Measurements from ENCODE around the gene MTHFD2.

Gene MTHFD2

DNA sequence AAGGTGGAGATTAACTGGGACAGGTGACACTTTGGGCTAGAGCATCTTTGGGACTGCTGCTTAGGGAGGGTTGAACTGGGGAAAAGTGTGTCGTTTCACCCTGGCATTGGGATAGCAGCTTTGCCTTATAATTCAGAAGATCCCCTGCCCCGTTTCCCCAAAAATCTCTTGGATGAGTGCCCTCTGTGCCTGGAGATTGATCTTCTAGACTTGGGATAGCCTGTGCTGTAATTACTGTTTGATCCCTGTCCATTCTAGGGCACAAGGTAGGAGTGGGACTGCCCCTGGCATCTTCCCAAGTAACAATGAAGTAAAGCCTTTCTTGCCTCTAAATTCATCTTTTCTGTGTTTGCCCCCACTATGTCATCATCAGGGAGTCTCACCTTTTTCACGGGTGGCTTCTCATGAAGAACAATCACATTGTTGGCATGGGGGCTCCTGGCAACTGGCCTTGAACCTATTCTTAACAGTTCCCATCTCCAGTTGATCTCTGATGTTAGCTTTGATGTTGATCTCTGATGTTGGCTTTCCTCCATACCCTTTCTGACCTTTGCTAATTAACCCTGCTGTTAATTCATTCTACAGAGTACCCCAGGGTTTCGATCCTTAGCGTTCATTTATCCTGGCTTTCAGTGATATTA, 21.6 kb downstream of the MTHFD2 start:
- Histone ChIP-seq H3K9ac (ENCODE audit: insufficient read length) (no peak overlapping the region), H3K27ac (no peak overlapping the region), H3K9me3 (ENCODE audit: low read depth, low read length) (no peaks in the 10 kb centered on the region), H3K4me3 (no peak overlapping the region), H3K36me3 (ENCODE audit: insufficient read depth, low read length) (peaks cover 46% of the 10 kb centered on the region)
- no peak for TF ChIP-seq FOXP2 (optimal IDR thresholded peaks at IDR 0.05; ENCODE audit: control extremely low read depth, extremely low read length, insufficient read depth)
- TF ChIP-seq POLR2AphosphoS5 (IDR thresholded peaks at IDR 0.05; ENCODE audit: borderline replicate concordance, low read depth, low read length): no peak
- TF ChIP-seq EZH2 (IDR thresholded peaks at IDR 0.05): no peak
- DNase-seq (ENCODE audit: low read depth, low spot score): no peak

DNA sequence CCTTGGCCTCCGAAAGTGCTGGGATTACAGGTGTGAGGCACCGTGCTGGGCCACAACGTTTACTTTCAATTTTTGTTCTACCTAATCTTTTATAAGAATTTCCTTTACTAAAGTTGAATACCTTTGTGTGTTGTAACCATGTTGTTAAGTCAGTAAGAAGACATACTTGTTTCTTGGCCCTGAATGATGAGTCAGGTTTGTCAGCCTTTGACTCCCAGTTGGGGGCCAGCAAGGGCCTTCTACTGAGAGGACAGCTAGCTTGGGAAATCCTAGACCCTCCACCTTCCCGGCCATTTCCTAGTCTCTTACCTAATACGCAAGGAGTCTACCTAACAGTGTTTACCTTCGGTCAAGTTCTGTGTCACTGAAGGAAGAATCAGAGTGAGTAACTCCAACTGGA, 22.7 kb downstream of the MTHFD2 start:
- TF ChIP-seq EZH2 (IDR thresholded peaks at IDR 0.05) (no peak), POLR2AphosphoS5 (IDR thresholded peaks at IDR 0.05; ENCODE audit: borderline replicate concordance, low read depth, low read length) (no peak), FOXP2 (optimal IDR thresholded peaks at IDR 0.05; ENCODE audit: control extremely low read depth, extremely low read length, insufficient read depth) (no peak)

DNA sequence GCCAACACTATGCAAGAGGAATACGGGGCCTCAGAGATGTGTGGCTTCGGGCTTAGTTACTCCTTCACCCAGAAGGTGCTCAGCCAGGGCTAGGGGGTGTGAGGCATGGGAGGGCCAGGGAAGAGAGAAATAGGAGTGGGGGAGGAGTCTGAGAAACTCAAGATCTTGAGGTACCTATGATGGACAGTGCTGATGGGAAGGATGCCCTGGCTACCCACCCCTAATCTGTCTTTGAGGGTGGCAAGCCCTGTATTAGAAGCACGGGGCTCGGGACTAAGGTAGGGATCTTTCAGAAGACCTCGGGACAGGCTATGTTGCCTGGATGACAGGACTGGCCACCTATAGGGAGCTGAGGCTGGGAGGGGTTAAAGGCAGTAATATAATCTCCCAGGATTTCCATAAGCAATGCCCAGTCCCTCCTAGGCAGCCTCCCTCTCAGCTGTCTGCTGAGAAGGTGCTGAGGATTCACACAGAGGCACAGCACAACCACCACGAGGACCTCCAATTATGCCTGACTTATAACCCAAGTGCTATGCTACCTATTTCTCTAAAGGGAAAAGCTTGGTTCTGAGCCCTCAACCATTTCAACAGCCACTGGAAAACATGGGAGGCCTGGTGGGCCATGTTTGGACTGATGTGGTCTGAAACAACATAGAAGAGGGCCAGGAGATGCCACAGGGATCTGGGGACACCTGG, 23.3 kb downstream of the MTHFD2 start:
- no peak for DNase-seq (ENCODE audit: low read depth, low spot score)

More for the DNA sequence above, 22.7 kb downstream of the MTHFD2 start:
- peaks cover 36% of the 10 kb centered on the region for H3K36me3 ChIP-seq (ENCODE audit: insufficient read depth, low read length)
- DNase-seq (ENCODE audit: low read depth, low spot score): no peak
- no peak overlapping the region for H3K9ac ChIP-seq (ENCODE audit: insufficient read length)
- H3K27ac ChIP-seq: no peak overlapping the region
- H3K4me3 ChIP-seq: no peak overlapping the region
- no peaks in the 10 kb centered on the region for H3K9me3 ChIP-seq (ENCODE audit: low read depth, low read length)

DNA sequence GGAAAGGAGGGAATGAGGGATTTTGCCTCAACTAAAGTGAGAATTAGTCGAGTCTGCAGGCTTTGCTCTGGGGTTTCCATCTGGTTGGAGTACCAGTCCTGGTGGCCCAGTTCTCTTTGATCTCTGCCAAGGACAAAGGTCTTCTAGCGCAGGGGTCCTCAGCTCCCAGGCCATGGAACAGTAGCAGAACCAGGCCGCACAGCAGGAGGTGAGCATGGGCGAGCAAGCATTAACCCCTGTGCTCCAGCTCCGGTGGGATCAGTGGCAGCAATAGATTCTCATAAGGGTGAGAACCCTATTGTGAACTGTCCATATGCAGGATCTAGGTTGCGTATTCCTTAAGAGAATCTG, 23.9 kb downstream of the MTHFD2 start:
- no peak for DNase-seq (ENCODE audit: low read depth, low spot score)
- H3K27ac ChIP-seq: no peak overlapping the region
- no peaks in the 10 kb centered on the region for H3K9me3 ChIP-seq (ENCODE audit: low read depth, low read length)
- peak; percentile 9 for TF ChIP-seq POLR2AphosphoS5 (IDR thresholded peaks at IDR 0.05; ENCODE audit: borderline replicate concordance, low read depth, low read length)
- TF ChIP-seq EZH2 (IDR thresholded peaks at IDR 0.05): no peak
- no peak for TF ChIP-seq FOXP2 (optimal IDR thresholded peaks at IDR 0.05; ENCODE audit: control extremely low read depth, extremely low read length, insufficient read depth)
- no peak overlapping the region for H3K4me3 ChIP-seq
- H3K9ac ChIP-seq (ENCODE audit: insufficient read length): no peak overlapping the region
- H3K36me3 ChIP-seq (ENCODE audit: insufficient read depth, low read length): peaks cover 24% of the 10 kb centered on the region

More for the DNA sequence above, 23.3 kb downstream of the MTHFD2 start:
- no peaks in the 10 kb centered on the region for H3K9me3 ChIP-seq (ENCODE audit: low read depth, low read length)
- TF ChIP-seq POLR2AphosphoS5 (IDR thresholded peaks at IDR 0.05; ENCODE audit: borderline replicate concordance, low read depth, low read length) (peak; percentile 17; the same call in 1 of the 2 replicates), FOXP2 (optimal IDR thresholded peaks at IDR 0.05; ENCODE audit: control extremely low read depth, extremely low read length, insufficient read depth) (no peak), EZH2 (IDR thresholded peaks at IDR 0.05) (no peak)
- H3K27ac ChIP-seq: no peak overlapping the region
- H3K36me3 ChIP-seq (ENCODE audit: insufficient read depth, low read length): peaks cover 29% of the 10 kb centered on the region
- no peak overlapping the region for H3K9ac ChIP-seq (ENCODE audit: insufficient read length)
- no peak overlapping the region for H3K4me3 ChIP-seq

DNA sequence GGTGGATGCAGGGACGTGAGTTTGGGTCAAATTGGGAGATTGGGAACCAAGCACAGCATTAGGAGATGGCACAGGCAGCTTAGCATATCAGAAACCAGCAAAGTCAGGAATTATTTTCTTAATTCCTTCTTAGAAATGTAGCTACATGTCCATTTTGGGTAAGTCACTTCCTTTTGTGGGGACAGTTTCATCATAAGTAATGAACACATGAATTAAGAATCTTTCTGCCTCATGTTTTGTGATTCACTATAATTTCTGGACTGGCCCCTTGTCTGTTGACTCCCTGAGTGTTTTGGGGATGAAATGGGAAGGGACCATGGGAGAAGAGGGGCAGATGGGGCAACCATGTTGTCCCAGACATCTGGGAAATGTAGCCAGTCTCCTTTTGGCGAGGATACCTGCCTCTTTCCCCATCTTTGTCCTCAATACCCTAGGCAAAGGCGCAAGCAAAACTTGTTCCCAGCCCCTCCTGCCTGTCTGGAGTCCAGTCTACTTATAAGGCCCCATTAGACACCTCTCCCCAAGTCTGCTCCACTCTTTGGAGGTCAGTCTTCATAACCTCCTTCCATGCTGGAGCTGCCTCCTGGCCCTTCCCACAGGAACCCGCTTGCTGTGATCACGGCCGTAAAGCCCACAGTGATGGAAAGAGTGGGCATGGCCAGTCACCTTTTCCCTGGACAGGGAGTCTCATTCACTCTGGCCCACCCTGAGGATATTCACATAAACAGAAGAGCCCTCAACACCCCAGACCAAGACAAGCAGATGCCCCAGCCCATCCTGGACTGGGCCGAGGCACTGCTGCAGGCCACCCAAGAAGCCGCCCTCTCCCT, 25.7 kb downstream of the MTHFD2 start:
- TF ChIP-seq FOXP2 (optimal IDR thresholded peaks at IDR 0.05; ENCODE audit: control extremely low read depth, extremely low read length, insufficient read depth) (no peak), POLR2AphosphoS5 (IDR thresholded peaks at IDR 0.05; ENCODE audit: borderline replicate concordance, low read depth, low read length) (no peak), EZH2 (IDR thresholded peaks at IDR 0.05) (no peak)
- Histone ChIP-seq H3K9me3 (ENCODE audit: low read depth, low read length) (no peaks in the 10 kb centered on the region), H3K27ac (0 out of 2 replicates have a peak overlapping the region, but pooled peaks have one; percentile 53), H3K4me3 (no peak overlapping the region), H3K36me3 (ENCODE audit: insufficient read depth, low read length) (peaks cover 7% of the 10 kb centered on the region; the same call in 1 of the 2 replicates), H3K9ac (ENCODE audit: insufficient read length) (no peak overlapping the region)
- no peak for DNase-seq (ENCODE audit: low read depth, low spot score)

DNA sequence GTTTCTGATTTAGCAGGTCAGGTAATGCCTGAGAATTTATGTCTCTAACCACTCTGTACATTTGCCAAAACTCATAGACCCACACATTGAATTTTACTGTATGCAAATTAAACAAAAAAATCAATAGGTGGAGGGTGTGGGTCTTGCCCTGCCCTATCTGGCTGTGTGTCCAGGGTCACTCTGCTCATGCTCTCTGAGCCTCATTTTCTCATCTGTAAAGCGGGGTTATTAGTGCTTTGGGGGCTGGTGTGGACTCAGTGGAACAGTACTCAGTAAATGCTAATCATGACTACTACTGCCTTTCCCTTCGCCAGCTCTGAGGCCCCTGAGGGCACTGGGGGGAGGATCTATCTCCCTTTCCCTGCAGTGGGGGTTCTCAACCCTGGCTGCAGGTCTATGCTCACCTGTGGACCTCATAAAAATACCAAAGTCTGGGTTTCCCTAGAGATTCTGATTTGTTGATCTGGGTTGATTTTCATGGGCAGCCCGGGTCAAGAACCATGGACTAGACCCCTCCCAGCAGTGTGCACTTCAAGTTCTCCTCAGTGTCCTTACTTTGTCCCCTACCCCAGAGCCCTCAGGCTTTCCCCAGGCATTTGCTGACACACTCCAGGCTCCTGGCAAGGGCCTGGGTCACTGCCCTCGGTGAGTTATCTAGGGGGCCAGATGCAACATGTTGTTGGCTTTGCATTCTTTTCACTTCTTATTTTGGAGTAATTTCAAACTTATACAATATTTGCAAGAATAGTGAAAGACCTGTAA, 27.5 kb downstream of the MTHFD2 start:
- H3K9ac ChIP-seq (ENCODE audit: insufficient read length): no peak overlapping the region
- H3K4me3 ChIP-seq: no peak overlapping the region
- H3K36me3 ChIP-seq (ENCODE audit: insufficient read depth, low read length): no peaks in the 10 kb centered on the region; the same call in 1 of the 2 replicates
- H3K27ac ChIP-seq: no peak overlapping the region
- TF ChIP-seq POLR2AphosphoS5 (IDR thresholded peaks at IDR 0.05; ENCODE audit: borderline replicate concordance, low read depth, low read length) (no peak), FOXP2 (optimal IDR thresholded peaks at IDR 0.05; ENCODE audit: control extremely low read depth, extremely low read length, insufficient read depth) (no peak), EZH2 (IDR thresholded peaks at IDR 0.05) (no peak)
- no peaks in the 10 kb centered on the region for H3K9me3 ChIP-seq (ENCODE audit: low read depth, low read length)
- no peak for DNase-seq (ENCODE audit: low read depth, low spot score)

DNA sequence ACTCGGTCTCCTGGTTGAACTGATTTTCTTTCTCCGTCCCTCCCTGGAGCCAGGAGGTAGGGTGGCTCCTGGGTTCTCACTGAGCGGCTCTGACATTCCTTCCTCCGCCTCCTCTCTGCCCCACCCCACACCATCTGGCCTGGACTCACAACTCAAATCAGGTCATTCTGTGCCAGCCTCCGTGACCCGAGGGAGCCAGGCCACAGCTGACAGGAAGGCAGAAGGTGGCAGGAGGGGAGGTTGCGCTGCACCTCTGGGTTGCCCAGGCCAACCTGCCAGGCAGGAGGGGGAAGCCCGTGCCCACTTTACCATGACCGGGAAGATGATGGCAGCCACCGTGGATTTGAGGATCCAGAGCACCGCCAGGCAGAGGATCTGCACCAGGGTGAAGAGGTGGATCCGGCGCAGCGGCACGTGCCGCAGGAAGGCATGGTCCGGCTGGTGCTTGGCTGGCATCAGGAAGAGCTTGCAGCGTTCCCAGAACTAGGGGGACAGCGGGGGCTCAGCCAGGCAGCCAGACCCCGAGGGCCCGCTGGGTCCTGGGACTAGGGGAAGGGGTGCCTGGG, 28.3 kb downstream of the MTHFD2 start:
- no peak overlapping the region for H3K27ac ChIP-seq
- no peak overlapping the region for H3K9ac ChIP-seq (ENCODE audit: insufficient read length)
- no peak for TF ChIP-seq POLR2AphosphoS5 (IDR thresholded peaks at IDR 0.05; ENCODE audit: borderline replicate concordance, low read depth, low read length)
- TF ChIP-seq EZH2 (IDR thresholded peaks at IDR 0.05): no peak
- TF ChIP-seq FOXP2 (optimal IDR thresholded peaks at IDR 0.05; ENCODE audit: control extremely low read depth, extremely low read length, insufficient read depth): no peak
- no peak overlapping the region for H3K4me3 ChIP-seq
- no peaks in the 10 kb centered on the region for H3K9me3 ChIP-seq (ENCODE audit: low read depth, low read length)
- no peak for DNase-seq (ENCODE audit: low read depth, low spot score)
- no peaks in the 10 kb centered on the region for H3K36me3 ChIP-seq (ENCODE audit: insufficient read depth, low read length)

Measured in SK-N-MC (cell line).